Skeletal muscle satellite cell (primary cell): ENCODE results near the gene CHD9NB.
"Not testable (repeated sequence)": the region's sequence is repeated elsewhere in the genome, so short reads cannot be mapped to it uniquely, and the experiment has no call there.

Source experiments
- H3K27me3 ChIP-seq: 2 replicates; pipeline ENCODE4 v1.7.0; 2013; ENCODE audit warnings: low read length; ENCODE audit not compliant: control insufficient read depth, insufficient read depth
- H3K36me3 ChIP-seq: 2 replicates; pipeline ENCODE4 v1.7.0; 2013; ENCODE audit warnings: mild to moderate bottlenecking, control low read depth, low read length; ENCODE audit not compliant: insufficient read depth
- H3K4me1 ChIP-seq: 2 replicates; pipeline ENCODE4 v1.7.0; 2013; ENCODE audit warnings: low read length; ENCODE audit not compliant: control insufficient read depth, insufficient read depth
- H3K4me2 ChIP-seq: 2 replicates; pipeline ENCODE4 v1.7.0; 2013; ENCODE audit warnings: mild to moderate bottlenecking, low read length
- H3K4me3 ChIP-seq: 2 replicates; pipeline ENCODE4 v1.7.0; 2013; ENCODE audit warnings: low read length
- H3K9ac ChIP-seq: 2 replicates; pipeline ENCODE4 v1.7.0; 2013; ENCODE audit warnings: mild to moderate bottlenecking, low read depth, low read length, moderate library complexity
- H3K9me3 ChIP-seq: replicated peaks from 2 replicates; pipeline ENCODE4 v1.7.0; 2013; ENCODE audit warnings: mild to moderate bottlenecking, control low read depth, low read length

CHD9NB gene

GRCh38 chr16:53040788-53041187 is 11.9 kb downstream of the CHD9NB start:
- H3K4me1 ChIP-seq: no peaks in the 10 kb centered on the region
- no peaks in the 10 kb centered on the region for H3K9me3 ChIP-seq
- no peak overlapping the region for H3K4me2 ChIP-seq
- H3K4me3 ChIP-seq: no peak overlapping the region
- H3K36me3 ChIP-seq: no peaks in the 10 kb centered on the region
- no peak overlapping the region for H3K9ac ChIP-seq
- peaks cover 9% of the 10 kb centered on the region for H3K27me3 ChIP-seq

DNA sequence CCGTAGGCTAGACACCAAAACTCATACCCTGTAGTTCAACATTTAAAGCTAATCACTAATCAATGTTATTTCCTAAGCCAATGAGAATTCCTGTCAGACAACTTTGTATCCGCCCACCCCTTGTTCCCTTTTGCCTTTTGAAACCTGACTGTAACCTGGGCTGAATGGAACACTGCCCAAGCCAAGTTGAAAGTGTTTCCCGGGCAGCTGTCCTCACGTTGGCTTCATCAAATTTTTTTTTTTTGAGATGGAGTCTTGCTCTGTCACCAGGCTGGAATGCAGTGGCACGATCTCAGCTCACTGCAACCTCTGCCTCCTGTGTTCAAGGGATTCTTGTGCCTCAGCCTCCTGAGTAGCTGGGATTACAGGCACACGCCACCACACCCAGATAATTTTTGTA is 16.0 kb downstream of the CHD9NB start:
- not testable (repeated sequence) for H3K4me3 ChIP-seq, H3K4me2 ChIP-seq, H3K27me3 ChIP-seq, H3K9me3 ChIP-seq, H3K9ac ChIP-seq, H3K36me3 ChIP-seq, H3K4me1 ChIP-seq

- Histone ChIP-seq H3K4me2 (no peak overlapping the region), H3K4me3 (no peak overlapping the region), H3K36me3 (no peaks in the 10 kb centered on the region), H3K27me3 (no peaks in the 10 kb centered on the region), H3K9me3 (no peaks in the 10 kb centered on the region), H3K4me1 (no peaks in the 10 kb centered on the region), H3K9ac (no peak overlapping the region)
These were observed 16.6 kb downstream of the CHD9NB start for GRCh38 chr16:53036066-53036465.

- no peaks in the 10 kb centered on the region for H3K4me1 ChIP-seq
- no peak overlapping the region for H3K9ac ChIP-seq
- no peaks in the 10 kb centered on the region for H3K27me3 ChIP-seq
- no peak overlapping the region for H3K4me3 ChIP-seq
- no peaks in the 10 kb centered on the region for H3K36me3 ChIP-seq
- H3K9me3 ChIP-seq: no peaks in the 10 kb centered on the region
- H3K4me2 ChIP-seq: no peak overlapping the region
These were observed 17.3 kb downstream of the CHD9NB start for GRCh38 chr16:53035176-53035942.

- Histone ChIP-seq H3K4me3 (no peak overlapping the region), H3K36me3 (no peaks in the 10 kb centered on the region), H3K4me2 (no peak overlapping the region), H3K4me1 (no peaks in the 10 kb centered on the region), H3K9ac (no peak overlapping the region), H3K9me3 (no peaks in the 10 kb centered on the region), H3K27me3 (no peaks in the 10 kb centered on the region)
These were observed 18.4 kb downstream of the CHD9NB start for GRCh38 chr16:53034306-53034705.

DNA sequence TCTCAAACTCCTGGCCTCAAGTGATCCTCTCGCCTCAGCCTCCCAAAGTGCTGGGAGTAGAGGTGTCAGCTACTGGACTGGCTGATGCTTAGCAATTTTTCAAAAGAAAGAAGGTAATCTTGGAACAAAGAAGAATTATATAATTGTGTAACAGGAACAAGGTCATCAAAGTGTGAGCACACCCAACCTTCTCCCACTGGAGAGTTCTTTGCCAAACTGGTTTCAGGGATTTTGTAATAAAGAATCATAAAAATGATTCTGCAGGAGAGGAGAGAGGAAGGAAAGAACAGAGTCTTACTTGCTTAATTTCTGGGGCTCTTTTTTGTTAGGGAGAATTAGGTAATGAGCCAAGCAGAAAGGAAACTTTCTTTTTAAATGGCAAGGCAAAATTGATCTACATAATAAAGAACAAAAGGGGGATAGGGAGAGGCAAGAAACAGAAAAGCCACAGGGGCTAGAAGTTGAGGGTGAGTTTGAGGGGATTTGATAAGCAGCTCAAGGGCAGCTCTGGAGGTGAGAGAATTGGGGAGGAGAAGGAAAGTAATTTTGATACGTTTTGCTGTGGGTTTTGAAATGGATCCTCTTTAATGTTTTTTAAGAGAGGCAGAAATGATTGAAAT is 21.3 kb downstream of the CHD9NB start:
- H3K27me3 ChIP-seq: no peaks in the 10 kb centered on the region
- H3K9ac ChIP-seq: no peak overlapping the region
- H3K9me3 ChIP-seq: no peaks in the 10 kb centered on the region
- no peak overlapping the region for H3K4me2 ChIP-seq
- H3K4me3 ChIP-seq: no peak overlapping the region
- no peaks in the 10 kb centered on the region for H3K36me3 ChIP-seq
- H3K4me1 ChIP-seq: no peaks in the 10 kb centered on the region

- no peak overlapping the region for H3K4me2 ChIP-seq
- no peak overlapping the region for H3K9ac ChIP-seq
- H3K9me3 ChIP-seq: no peaks in the 10 kb centered on the region
- H3K36me3 ChIP-seq: no peaks in the 10 kb centered on the region
- H3K4me1 ChIP-seq: no peaks in the 10 kb centered on the region
- H3K4me3 ChIP-seq: no peak overlapping the region
- H3K27me3 ChIP-seq: no peaks in the 10 kb centered on the region
These were observed 22.7 kb downstream of the CHD9NB start for GRCh38 chr16:53029971-53030370.

DNA sequence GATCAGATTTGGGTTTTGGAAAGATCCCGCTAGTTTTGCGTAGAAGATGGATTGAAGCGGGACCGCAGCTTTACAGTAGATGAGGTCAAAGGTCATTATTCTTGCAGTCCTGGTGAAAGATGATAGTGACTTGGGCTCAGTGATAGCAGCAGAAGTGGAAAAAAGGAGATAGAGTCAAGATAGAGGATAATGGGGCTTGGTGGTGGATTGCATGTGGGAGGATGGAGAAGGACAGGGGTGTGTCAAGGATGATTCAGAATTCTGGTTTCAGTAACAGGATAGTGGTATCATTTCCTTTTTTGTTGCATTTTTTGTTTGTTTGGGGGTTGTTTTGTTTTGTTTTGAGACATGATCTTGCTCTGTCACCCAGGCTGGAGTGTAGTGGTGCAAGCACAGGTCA is 28.7 kb downstream of the CHD9NB start:
- Histone ChIP-seq H3K9ac (no peak overlapping the region), H3K4me1 (no peaks in the 10 kb centered on the region), H3K9me3 (no peaks in the 10 kb centered on the region), H3K4me3 (no peak overlapping the region), H3K27me3 (no peaks in the 10 kb centered on the region), H3K4me2 (no peak overlapping the region), H3K36me3 (no peaks in the 10 kb centered on the region)

DNA sequence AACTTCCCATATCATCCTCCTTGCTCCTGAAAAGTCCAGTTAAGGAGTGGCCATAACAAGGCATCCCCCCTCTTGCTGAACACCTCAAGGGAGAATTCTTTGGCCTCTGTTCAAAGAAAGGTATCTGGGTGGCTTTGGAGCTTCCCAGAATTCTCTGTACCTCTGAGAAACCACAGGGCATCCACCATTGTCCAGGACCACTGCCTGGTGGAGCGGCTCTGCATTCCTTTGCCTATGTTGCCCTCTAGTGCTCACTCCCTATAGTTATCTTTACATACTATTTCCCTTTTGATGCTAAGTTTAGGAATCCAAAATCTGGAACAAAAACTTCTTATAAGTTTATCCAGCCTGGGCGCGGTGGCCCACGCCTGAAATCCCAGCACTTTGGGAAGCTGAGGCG is 30.3 kb downstream of the CHD9NB start:
- Histone ChIP-seq H3K36me3 (no peaks in the 10 kb centered on the region), H3K9ac (no peak overlapping the region), H3K4me3 (no peak overlapping the region), H3K4me2 (no peak overlapping the region), H3K27me3 (no peaks in the 10 kb centered on the region), H3K4me1 (no peaks in the 10 kb centered on the region), H3K9me3 (no peaks in the 10 kb centered on the region)

- no peak overlapping the region for H3K9ac ChIP-seq
- H3K4me1 ChIP-seq: no peaks in the 10 kb centered on the region
- H3K9me3 ChIP-seq: no peaks in the 10 kb centered on the region
- no peaks in the 10 kb centered on the region for H3K36me3 ChIP-seq
- peaks cover 9% of the 10 kb centered on the region for H3K27me3 ChIP-seq
- no peak overlapping the region for H3K4me3 ChIP-seq
- no peak overlapping the region for H3K4me2 ChIP-seq
These were observed 33.8 kb downstream of the CHD9NB start for GRCh38 chr16:53018834-53019416.

DNA sequence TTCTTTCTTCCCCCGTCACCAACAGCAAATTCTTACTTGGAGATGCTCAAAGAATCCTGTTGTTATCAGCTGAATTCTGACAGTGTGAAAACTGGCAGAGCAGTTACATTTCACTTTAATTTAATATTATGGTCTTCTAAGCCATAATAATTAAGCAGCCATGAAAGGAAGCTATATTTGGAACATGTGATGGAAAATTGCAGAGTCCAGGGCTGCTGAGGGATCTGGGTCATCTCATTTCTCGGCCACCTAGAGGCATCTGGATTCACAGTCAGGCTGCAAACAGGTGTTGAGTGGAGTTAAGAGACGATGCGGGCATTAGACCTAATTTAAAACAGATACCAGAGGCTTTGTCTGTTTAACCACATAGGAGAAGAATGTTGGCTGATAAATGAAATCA is 38.4 kb downstream of the CHD9NB start:
- no peaks in the 10 kb centered on the region for H3K36me3 ChIP-seq
- H3K27me3 ChIP-seq: peaks cover 13% of the 10 kb centered on the region
- no peak overlapping the region for H3K4me2 ChIP-seq
- no peak overlapping the region for H3K9ac ChIP-seq
- no peak overlapping the region for H3K4me3 ChIP-seq
- H3K4me1 ChIP-seq: no peaks in the 10 kb centered on the region
- no peaks in the 10 kb centered on the region for H3K9me3 ChIP-seq

GRCh38 chr16:53007095-53007494 is 45.6 kb downstream of the CHD9NB start:
- Histone ChIP-seq H3K27me3 (peaks cover 4% of the 10 kb centered on the region), H3K36me3 (no peaks in the 10 kb centered on the region), H3K4me3 (no peak overlapping the region), H3K4me1 (no peaks in the 10 kb centered on the region), H3K4me2 (no peak overlapping the region), H3K9me3 (no peaks in the 10 kb centered on the region), H3K9ac (no peak overlapping the region)
